DMS114 treated with DMSO at 0.1 percent for 48 hours (cell line): ENCODE data around the gene ZCWPW1.
"Not testable (repeated sequence)": the region's sequence is repeated elsewhere in the genome, so short reads cannot be mapped to it uniquely, and the experiment has no call there.

Experiments
- DNase-seq: peaks from one replicate; lab custom pipeline; 2025; ENCODE audit not compliant: unreplicated experiment; lab: John Stamatoyannopoulos, UW

Gene ZCWPW1

DNA sequence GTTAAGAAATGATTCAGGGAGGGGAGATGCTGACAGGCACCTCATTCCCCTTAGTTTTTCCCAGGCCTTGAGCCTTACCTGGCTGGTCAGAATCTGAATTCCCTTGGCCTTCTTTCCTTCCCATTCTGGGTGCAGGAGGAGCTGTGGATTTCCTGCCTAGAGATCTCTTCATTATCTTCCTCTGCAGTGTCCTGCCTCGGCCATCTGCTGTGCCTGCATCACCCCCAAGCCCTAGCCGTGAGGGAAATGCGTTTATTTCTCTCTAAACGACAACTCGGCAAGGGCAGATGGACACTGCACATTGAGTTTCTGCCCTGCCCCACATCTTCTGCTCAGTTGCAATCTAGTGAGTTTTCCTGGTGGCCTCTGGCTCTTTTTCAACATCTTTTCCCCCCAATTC, 26.7 kb downstream of the ZCWPW1 start:
- no peak for DNase-seq

DNA sequence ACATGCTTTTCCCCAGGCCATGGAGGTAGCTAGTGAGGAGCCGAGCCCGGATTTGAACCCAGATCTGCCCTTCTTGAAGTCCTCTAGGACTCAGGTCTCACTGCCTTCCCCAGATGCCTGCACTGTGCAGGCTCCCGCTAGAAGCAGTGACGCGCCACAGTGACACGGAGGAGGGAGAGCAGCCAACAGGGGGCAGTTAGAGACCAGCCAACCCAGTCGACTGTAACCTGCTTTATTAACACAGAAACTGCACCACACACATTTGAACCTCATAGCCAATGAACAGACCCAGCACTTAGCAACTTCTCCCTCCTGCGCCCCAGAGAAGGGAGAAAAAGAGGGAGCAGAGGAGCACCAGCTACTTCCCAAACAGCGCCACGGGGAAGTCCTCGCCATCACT, 27.8 kb downstream of the ZCWPW1 start:
- no peak for DNase-seq

DNA sequence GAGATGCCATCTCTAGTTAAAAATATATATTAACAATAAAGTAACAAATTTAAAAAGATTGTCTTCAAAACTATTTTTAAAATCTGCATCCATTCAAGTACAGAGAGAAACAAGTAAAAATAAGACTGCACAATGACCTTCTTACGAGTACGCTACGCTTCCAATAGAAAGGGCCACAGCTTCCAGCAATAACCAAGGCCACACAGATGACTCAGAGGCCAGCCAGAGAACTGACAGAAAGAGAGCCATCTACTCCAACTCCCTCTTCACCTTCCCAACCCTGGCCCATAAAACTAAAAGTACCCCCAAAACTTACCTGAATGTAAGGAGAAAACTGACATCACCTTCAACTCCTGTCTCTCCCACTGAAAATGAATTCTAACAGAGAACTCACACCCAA, 28.5 kb downstream of the ZCWPW1 start:
- DNase-seq: no peak

DNA sequence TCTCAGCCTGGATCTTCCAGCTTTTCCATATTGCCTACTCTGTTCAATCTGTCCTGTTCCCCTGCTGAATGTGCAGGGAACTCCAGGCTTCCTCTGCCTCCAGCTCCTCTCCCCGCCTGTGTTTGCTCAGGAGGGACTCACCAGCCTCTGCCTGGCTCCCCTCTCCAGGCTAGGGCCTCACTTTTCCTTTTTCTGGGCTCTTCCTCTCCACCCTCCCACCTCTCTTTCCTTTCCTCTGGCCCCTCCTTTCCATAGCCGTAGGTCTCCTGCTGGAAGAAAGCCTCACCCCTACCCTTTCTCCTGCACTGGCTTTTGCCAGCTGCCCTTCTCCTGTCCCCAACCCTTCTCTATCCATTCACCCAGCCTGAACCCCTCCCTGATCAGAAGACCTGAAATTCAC, 30.3 kb downstream of the ZCWPW1 start:
- no peak for DNase-seq

DNA sequence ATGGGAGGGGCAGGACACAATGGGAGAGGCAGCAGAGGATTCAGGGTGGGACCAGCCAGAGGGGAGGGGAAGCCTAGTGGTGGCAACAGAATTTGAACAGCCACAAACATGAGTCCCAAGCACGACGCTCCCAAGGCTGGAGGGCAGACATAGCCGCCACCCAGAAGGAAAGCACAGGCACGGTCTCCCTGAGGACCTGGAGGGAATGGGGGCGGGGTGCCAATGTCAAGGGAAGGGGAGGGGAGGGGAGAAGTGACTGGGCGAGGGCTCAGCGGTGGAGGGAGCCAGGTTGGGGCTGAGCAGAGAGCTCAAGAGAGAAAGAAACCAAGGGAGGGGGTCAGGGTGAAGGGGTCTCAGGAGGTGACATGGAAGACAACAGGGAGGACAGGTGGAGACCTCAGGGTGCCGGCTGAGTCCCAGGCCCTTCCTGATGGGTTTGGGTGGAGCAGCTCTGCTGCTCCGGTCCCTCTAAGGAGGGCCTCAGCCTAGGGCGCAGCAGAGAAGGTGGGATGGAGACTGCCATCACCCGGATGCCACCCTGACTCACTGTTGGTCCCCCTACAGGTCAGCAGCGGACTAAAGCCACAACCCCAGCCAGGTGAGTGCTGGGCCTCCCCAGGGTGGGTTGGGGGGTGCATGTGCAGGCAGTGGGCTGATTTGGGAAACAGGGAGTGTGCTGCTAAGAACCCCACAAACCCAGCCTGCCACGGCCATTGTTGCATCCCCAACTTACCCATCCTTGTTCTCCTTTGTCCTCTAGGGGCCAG, 31.0 kb downstream of the ZCWPW1 start:
- no peak for DNase-seq

DNA sequence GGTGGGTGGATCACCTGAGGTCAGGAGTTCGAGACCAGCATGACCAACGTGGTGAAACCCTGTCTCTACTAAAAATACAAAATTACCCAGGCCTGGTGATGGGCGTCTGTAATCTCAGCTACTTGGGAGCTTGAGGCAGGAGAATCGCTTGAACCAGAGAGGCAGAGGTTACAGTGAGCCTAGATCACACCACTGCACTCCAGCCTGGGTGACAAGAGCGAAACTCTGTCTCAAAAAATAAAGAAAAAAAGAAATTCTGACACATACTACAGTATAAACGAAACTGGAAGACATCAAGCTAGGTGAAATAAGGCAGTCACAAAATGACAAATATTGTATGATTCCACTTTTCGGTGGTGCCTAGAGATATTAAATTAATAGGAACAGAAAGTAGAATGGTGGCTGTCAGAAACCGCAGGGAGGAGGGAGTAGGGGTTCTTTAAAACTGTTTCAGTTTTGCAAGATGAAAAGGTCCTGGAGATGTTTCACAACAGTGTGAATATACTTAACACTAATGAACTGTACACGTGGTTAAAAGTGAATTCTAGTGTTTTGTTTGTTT, 32.0 kb downstream of the ZCWPW1 start:
- DNase-seq: no peak

DNA sequence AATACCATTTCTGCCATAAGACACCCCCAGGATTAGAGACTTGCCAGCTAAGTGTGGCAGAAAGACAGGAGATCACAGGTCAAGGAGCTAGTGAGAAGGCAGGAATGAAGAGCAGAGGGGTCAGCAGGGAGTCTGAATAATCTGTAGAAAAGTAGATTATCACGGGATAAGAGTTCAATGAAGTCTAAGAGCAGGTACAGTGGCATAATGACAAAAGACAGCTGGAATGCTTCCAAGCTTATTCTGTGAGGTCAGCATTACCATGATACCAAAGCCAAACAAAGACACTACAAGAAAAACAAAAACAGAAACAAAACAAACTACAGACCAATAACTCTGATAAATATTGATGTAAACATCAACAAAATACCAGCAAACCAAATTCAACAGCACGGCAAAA, 34.4 kb downstream of the ZCWPW1 start:
- no peak for DNase-seq

DNA sequence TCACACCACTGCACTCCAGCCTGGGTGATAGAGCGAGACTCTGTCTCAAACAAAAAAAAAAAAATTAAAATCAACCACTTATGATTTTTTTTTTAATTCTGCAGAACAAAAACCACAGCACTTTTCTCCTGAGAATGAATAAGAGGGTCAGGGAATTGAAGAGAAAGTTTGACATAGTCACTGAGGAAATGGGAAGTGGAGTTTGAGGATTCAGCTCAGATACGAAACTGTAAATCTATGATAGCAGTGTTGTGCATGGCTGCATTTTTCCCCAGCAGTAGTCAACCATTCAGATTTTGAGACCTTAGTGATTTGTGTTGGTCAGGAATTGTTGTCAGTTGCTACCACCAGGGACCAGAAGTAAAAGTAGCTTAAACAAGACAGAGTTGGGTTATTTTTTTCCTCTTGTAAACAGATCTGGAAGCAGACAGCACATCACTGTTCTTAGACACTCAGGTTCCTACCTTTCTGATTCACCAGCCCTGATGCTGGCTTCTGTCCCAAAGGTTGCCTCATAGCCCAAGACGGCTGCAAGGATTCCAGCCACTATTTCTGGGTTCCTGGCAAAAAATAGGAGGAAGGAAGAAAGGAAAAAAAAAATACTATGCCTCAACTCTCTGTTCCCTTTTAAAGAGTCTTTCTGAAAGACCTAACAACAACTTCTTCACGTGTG, 35.1 kb downstream of the ZCWPW1 start:
- DNase-seq: no peak

DNA sequence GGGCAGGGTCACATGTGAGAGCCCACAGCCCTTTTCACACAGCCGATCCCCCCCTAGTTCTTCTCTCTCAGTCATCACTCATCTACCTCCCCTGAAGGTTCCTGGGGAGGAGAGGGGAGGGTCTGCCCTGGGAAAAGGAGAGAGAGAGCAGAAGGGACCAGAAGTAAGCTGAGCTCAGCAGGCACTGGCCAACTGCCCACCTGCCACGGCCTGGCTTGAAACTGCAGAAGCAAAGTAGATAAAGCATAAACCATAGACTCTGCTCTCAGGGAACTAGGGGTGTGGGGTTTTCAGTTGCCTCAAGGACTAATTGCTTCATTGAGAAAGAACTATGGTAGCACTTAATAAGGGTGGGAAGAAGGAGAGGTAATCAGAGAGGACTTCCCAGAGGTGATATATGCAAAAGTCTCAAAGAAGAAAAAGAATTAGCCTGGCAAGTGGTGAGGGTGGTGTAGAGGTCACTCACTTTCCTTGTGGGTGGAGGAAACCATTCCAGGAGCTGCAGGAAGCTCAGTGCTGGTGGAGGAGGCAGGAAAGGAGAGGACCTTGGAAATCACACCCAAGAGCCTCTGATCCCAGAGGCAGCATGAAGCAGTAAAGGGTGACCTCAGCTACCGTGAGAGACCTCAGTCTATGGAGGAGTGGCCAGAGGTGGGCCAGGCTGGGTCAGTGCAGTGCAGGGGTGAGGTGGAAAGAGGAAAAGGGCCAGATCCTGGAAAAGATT, 38.1 kb downstream of the ZCWPW1 start:
- DNase-seq: no peak

DNA sequence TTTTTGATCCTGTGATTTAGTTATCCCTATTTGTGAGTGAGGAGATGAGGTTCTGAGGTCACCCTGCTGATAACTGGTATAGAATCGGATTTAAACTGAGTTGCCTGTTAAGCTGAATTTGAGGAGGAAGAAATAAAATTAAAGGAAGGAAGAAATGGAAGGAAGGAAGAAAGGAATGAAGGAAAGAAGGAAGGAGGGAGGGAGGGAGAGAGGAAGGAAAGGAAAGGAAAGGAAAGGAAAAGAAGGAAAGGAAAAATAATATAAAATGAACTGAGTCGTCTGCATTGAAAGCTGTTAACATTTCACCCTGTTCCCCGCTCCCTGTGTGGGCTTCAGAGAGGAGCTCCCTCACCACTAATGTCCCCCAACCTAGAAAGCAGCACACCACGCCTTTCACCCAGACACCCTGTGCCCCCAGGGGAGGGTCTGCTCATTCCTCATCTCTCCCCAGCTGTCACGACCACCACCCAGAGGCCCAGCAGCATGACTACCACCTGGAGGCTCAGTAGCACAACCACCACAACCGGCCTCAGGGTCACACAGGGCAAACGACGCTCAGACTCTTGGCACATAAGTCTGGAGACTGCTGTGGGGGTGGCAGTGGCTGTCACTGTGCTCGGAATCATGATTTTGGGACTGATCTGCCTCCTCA, 38.9 kb downstream of the ZCWPW1 start:
- no peak for DNase-seq

DNA sequence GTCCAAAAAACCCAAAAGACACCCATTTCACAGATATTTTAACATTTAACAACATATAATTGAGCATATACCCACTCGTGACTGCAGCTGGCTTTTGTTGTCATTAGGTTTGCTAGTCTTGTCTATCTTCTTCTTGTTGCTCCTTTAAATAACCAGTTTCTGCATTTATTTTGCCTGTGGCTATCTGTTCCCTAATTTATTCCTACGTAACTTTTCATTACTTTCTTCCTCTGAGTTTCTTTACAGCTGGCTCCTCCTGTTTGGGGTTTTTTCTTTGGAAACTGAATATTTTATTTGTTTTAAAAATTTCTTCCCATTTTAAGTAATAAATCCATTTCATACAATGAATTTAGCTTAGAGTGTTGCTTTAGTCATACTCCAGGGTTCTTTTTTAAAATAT, 40.8 kb downstream of the ZCWPW1 start:
- no peak for DNase-seq

DNA sequence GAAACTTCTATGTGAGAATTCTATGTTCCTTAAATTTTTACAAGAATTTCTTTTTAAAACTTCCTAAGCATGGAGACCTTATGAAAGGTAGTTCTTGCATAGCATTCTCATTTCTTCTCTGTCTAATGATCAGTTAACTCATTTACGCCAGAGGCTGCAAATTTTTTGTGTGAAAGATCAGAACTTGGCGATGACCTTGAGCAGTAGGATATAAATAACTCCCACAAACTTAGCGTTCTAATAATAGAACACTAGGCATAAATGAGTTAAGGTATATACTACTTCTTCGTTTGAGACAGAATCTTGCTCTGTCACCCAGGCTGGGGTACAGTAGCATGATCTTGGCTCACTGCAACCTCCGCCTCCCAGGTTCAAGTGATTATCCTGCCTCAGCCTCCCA, 41.6 kb downstream of the ZCWPW1 start:
- DNase-seq: no peak

DNA sequence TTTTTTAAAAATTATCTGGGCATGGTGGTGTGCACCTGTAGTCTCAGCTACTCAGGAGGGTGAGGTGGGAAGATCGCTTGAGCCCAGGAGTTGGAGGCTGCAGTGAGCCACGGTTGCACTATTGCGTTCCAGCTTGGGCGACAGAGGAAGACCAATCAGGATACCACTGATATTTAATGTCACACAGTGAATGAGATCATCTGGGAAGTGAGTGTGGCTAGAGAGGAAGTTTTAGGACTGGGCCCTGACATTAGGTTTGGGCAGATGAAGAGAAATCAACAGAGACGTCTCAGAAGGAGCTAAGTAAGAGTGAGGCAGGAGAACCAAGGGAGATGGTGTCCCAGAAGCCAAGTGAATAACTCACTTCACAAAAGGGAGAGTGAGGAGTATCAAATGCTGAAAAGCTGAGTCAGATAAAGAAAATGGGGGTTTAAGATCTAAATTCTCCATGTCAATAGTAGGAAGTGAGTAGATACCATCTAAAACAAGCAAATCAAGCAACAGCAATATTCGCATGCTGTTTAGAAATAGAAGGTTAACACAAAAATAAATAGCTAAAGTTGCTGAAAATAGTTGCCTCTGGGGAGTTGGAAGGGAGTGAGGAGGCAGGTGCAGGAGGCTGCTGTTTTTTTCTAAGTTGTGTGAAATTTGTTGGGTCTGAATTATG, 43.7 kb downstream of the ZCWPW1 start:
- no peak for DNase-seq

DNA sequence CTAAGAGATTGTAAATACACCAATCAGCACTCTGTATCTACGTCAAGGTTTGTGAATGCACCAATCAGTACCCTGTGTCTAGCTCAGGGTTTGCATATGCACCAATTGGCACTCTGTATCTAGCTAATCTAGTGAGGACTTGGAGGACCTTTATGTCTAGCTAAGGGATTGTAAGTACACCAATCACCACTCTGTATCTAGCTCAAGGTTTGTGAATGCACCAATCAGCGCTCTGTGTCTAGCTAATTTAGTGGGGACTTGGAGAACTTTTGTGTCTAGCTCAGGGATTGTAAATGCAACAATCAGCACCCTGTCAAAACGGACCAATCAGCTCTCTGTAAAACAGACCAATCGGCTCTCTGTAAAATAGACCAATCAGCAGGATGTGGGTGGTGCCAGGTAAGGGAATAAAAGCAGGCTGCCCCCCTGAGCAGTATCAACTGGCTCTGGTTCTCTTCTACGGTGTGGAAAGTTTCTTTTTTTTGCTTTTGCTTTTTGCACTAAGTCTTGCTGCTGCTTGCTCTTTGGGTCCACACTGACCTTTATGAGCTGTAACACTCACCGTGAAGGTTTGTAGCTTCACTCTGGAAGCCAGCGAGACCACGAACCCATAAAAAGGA, 46.2 kb downstream of the ZCWPW1 start:
- DNase-seq: not testable (repeated sequence)

DNA sequence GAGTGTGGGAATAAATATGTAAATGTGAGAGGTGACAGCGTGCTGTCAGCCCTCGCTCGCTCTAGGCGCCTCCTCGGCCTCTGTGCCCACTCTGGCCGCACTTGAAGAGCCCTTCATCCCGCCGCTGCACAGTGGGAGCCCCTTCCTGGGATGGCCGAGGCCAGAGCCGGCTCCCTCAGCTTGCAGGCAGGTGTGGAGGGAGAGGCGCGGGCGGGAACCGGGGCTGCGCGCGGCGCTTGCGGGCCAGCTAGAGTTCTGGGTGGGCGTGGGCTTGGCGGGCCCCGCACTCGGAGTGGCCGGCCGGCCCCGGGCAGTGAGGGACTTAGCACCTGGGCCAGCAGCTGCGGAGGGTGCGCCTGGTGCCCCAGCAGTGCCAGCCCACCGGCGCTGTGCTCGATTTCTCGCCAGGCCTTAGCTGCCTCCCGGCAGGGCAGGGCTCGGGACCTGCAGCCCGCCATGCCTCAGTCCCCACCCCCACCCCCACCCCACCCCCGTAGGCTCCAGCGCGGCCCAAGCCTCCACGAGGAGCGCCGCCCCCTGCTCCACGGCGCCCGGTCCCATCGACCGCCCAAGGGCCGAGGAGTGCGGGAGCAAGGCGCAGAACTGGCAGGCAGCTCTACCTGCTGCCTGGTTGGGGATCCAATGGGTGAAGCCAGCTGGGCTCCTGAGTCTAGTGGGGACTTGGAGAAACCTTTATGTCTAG, 46.8 kb downstream of the ZCWPW1 start:
- DNase-seq: not testable (repeated sequence)

DNA sequence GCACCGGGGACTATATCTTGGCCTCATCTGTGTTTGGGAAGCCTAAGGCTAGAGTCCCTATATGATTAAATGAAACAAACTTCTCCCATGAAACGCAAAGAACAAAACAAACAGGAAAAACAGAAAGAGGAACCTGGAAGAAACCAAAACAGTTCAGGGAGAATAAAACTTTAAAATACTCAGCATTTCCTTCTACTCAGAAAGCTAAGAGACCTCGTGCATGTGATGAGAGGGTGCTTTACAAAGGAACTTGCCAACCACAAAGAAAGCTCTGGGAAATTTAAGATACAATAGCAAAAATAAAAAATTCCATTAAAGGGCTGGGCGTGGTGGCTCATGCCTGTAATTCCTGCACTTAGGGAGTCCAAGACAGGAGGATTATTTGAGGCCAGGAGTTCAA, 48.3 kb downstream of the ZCWPW1 start:
- DNase-seq: no peak

DNA sequence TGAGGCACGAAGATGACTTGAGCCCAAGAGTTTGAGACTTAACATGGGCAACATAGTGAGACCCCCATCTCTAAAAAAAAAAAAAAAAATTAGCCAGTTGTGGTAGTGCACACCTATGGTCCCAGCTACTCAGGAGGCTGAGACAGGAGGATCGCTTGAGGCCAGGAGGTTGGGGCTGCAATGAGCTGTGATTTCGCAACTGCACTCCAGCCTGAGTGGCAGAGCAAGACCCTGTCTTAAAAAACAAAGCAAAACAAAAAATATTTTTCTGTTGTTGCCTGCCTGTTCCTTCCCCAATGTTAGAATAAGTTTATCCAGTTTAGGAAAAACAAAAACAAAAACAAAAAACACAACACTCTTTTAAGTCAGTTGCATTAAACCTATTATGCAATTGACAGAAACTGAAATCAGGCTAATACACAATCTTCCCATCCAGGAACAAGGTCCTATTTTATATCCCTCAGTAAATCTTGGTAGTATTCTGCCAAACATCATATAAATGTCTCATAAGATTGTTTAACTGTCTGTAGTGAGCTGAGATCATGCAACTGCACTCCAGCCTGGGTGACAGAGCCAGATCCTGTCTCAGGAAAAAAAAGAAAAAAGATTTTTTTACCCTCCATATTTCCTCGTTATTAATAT, 50.3 kb downstream of the ZCWPW1 start:
- DNase-seq: no peak

DNA sequence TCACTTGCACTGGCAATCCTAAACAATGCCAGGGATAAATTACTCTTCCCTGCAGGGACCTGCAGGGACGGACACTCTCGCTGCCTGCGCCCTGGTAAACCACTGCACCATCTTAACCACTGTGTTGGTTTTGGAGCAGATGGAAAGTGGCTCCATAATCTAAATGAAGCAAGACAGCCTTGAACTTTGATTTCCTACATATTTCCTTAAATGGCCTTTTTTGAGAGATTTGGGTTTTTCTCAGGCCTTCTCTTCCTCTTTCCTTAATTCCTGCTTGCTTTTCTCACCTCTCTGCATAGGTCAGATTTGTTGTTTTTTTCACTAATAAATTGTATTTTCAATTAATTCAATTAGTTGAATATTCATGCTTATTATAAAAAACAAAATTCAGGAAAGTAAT, 52.4 kb downstream of the ZCWPW1 start:
- DNase-seq: no peak

DNA sequence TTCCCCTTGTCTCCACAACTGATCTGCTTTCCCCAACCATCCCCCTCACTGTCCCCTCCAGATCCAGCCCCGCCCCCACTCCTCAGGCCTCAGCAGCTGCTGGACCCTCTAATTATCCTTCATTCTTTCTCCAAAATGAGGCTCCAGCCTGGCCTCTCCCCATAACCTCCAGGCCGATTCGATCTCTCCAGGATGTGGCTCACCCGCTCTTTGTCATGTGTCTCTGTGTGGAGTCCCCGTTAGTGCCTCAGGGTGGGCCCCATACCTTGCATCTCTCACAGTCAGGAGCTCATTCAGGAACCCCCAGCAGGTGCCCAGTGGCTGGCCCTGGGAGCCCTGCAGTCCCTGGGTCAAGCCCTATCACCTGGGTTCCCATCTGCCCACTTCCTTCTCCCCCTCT, 53.9 kb downstream of the ZCWPW1 start:
- no peak for DNase-seq
